PFSK-1 (cell line): ENCODE data around the gene ACO1.

ENCODE experiments used
- FOXP2 ChIP-seq: optimal IDR thresholded peaks from 2 replicates; pipeline ENCODE3; 2011; ENCODE audit warnings: borderline replicate concordance, control low read depth, inconsistent platforms; ENCODE audit not compliant: insufficient read depth; ENCODE audit errors: extremely low read length, extremely low read depth
- POLR2AphosphoS5 ChIP-seq: IDR thresholded peaks from 2 replicates; pipeline ENCODE4 v1.6.1; 2012; ENCODE audit warnings: low read depth, mild to moderate bottlenecking, control low read depth, low read length, moderate library complexity
- REST ChIP-seq, 2 experiments: IDR thresholded peaks; 2 replicates each; pipeline versions ENCODE4 v1.6.1 to v1.8.0; 2011 to 2012; ENCODE audit warnings: low read depth in 2 of 2, low read length in 2 of 2, control low read depth in 1 of 2, inconsistent platforms in 1 of 2, mild to moderate bottlenecking in 1 of 2, moderate library complexity in 1 of 2; ENCODE audit not compliant: insufficient read depth in 1 of 2
- SIN3A ChIP-seq: IDR thresholded peaks from 2 replicates; pipeline ENCODE4 v1.6.1; 2012; ENCODE audit warnings: mild to moderate bottlenecking, low read length, moderate library complexity, borderline replicate concordance; ENCODE audit not compliant: insufficient read depth
- TAF1 ChIP-seq: IDR thresholded peaks from 2 replicates; pipeline ENCODE4 v1.6.1; 2012; ENCODE audit warnings: low read length, control low read depth, borderline replicate concordance; ENCODE audit not compliant: insufficient read depth

Gene ACO1

DNA sequence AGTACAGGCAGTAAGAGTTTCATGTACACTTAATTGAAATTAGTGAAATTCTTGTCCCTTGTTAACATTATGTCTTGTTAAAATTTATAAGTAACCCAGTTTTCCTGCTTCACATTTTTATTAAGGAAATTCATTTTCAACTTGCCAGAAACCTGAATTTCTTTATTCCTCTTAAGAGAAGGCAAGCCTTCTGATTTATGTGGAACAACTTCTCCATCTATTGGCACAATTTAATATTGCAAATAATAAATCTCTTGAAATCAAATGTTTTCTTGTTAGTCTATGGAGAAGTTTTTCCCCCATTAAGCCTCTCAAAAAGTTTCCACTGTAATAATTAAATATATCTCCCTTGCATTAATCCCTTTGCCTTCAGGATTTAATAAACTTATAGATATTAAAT lies 33.8 kb upstream of the ACO1 start:
- TF ChIP-seq REST (IDR thresholded peaks at IDR 0.05; ENCODE audit: insufficient read depth in 1 of 2, low read depth in 2 of 2, low read length in 2 of 2), result no peak
- no peak for TF ChIP-seq SIN3A
- no peak for TF ChIP-seq TAF1
- TF ChIP-seq FOXP2, result no peak
- TF ChIP-seq POLR2AphosphoS5, result no peak

DNA sequence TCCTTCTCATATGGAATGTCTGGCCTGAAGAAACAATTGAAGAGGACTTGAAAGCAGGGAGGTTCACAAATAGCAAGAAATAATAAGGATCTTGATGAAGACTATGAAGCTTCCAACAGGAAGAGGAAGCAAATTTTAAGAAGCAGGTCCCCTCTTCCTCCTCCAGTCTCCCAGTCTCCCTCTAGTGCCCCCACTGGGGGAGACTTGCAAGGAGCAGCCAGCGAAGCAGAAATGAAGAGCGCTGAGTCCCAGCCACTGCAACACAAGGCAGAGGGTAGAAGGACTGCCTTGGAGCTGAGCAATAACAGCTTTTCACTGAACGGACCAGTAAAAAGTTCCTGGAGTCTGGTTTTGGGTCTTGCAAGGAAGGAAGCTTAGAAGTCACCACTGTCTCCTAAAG lies 32.6 kb upstream of the ACO1 start:
- no peak for TF ChIP-seq TAF1

GRCh38 chr9:32359452-32359851 lies 25.0 kb upstream of the ACO1 start:
- TF ChIP-seq TAF1 (no peak), REST (IDR thresholded peaks at IDR 0.05; ENCODE audit: insufficient read depth in 1 of 2, low read depth in 2 of 2, low read length in 2 of 2) (no peak)

DNA sequence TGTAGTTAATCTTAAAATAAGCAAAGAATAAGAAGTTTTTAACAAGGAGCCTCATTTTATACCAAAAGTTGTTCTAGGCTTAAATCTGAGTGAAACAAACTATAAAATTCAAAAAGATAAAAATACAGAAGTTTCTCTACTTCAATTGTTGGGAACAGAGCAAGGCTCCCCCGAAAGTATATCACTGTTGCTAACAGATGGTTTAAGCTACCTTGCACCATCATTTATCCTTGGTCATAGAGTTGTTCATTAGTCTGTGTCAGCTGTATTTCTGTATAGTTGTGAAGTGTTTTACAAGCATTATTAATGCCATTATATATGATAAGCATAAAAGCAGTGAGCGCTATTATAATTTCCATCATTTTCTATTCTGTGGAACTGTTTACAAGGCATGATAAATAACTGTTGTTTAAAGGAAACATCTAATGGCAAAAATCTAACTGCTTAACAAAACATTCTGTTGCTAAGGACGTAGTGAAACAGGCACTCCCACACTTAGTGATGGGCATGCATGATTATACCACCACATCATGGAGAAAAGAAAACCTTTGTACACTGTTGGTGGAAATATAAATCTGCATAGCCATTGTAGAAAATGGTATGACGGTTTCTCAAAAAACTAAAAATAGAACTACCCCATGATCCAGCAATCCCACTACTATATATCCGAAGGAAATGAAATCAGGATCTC lies 23.3 kb upstream of the ACO1 start:
- TF ChIP-seq TAF1 (no peak), FOXP2 (no peak), POLR2AphosphoS5 (no peak), REST (IDR thresholded peaks at IDR 0.05; ENCODE audit: insufficient read depth in 1 of 2, low read depth in 2 of 2, low read length in 2 of 2) (no peak), SIN3A (no peak)

GRCh38 chr9:32371279-32371678 lies 13.2 kb upstream of the ACO1 start:
- TF ChIP-seq SIN3A (no peak), POLR2AphosphoS5 (no peak), FOXP2 (no peak), TAF1 (no peak), REST (IDR thresholded peaks at IDR 0.05; ENCODE audit: insufficient read depth in 1 of 2, low read depth in 2 of 2, low read length in 2 of 2) (no peak)

DNA sequence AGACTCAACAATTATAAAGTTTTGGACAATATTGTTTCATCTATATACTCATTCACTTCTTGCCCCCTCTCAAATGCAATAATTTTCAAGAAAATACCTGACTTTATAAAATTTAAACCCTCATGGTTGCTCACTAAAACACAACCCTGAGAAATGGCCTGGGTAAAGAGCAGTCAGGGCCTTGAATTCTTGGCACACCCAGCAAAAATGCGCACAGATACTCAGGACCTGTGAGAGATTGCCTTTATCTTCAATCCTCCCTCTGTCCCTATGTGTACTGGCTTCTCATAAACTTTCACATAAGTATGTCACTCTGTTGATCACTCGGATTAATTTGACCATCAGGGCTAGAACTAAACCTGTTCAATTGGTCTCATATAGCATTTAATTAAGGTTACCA lies 12.8 kb upstream of the ACO1 start:
- TF ChIP-seq REST (IDR thresholded peaks at IDR 0.05; ENCODE audit: insufficient read depth in 1 of 2, low read depth in 2 of 2, low read length in 2 of 2) (no peak), POLR2AphosphoS5 (no peak), TAF1 (no peak), SIN3A (no peak), FOXP2 (no peak)
